ENCODE measurements around the gene CROCC. TPM values are rescaled to one million over a fixed set of nuclear protein-coding genes. Genes with fewer than 3 reads are reported as not detected.

CROCC gene
- total and polyA plus RNA-seq, 12 donors: 4.7 to 42.3 (median 6.3) TPM

DNA sequence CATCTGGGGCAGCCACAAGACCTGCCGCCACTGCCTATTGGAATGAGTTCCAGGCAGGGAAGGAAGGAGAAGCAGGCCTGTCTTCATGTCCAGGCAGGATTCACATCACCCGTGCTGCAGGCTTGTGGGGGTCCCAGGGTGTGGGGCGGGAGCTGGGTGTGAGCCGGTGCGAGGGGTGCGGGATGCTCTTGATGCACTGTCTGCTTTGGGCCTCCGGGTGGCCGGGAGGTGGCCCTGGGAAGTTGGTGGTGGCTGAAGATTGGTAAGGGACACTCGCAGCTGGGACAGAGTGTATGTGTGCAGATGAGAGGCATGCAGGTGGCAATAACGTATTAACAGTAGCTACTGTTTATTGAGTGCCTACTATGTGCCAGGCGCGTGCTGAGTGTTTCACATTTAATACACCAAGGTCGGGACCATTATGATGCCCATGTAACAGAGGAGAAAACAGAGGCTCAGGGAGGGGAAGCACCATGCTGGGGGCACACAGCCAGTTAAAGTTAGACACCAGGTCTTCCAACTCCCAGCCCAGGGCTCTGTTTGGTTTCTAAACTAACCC lies 3.3 kb downstream of the CROCC start:
- Histone ChIP-seq H3K27ac (no peak overlapping the region), H3K36me3 (peaks cover 0 to 2% (median 0%) of the 10 kb centered on the region in 9 donors), H3K27me3 (no peaks in the 10 kb centered on the region), H3K4me1 (peaks cover 0 to 17% (median 9%) of the 10 kb centered on the region in 9 donors), H3K9me3 (no peaks in the 10 kb centered on the region), H3K4me3 (no peak overlapping the region)
- ATAC-seq (no peak), DNase-seq (no peak)
- TF ChIP-seq, protein P1, sequence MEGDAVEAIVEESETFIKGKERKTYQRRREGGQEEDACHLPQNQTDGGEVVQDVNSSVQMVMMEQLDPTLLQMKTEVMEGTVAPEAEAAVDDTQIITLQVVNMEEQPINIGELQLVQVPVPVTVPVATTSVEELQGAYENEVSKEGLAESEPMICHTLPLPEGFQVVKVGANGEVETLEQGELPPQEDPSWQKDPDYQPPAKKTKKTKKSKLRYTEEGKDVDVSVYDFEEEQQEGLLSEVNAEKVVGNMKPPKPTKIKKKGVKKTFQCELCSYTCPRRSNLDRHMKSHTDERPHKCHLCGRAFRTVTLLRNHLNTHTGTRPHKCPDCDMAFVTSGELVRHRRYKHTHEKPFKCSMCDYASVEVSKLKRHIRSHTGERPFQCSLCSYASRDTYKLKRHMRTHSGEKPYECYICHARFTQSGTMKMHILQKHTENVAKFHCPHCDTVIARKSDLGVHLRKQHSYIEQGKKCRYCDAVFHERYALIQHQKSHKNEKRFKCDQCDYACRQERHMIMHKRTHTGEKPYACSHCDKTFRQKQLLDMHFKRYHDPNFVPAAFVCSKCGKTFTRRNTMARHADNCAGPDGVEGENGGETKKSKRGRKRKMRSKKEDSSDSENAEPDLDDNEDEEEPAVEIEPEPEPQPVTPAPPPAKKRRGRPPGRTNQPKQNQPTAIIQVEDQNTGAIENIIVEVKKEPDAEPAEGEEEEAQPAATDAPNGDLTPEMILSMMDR (IDR thresholded peaks at IDR 0.05): no peak
- intact Hi-C loops (cut with DNase I): loop anchor here in 1 of 10 donors (10.0 kb wide), 1 partner anchor 310 kb away; the partner anchor contains the start of gene NBPF1
- 91 to 92% methylated on average over 13 of the region's 13 CpGs for WGBS, 2 donors

DNA sequence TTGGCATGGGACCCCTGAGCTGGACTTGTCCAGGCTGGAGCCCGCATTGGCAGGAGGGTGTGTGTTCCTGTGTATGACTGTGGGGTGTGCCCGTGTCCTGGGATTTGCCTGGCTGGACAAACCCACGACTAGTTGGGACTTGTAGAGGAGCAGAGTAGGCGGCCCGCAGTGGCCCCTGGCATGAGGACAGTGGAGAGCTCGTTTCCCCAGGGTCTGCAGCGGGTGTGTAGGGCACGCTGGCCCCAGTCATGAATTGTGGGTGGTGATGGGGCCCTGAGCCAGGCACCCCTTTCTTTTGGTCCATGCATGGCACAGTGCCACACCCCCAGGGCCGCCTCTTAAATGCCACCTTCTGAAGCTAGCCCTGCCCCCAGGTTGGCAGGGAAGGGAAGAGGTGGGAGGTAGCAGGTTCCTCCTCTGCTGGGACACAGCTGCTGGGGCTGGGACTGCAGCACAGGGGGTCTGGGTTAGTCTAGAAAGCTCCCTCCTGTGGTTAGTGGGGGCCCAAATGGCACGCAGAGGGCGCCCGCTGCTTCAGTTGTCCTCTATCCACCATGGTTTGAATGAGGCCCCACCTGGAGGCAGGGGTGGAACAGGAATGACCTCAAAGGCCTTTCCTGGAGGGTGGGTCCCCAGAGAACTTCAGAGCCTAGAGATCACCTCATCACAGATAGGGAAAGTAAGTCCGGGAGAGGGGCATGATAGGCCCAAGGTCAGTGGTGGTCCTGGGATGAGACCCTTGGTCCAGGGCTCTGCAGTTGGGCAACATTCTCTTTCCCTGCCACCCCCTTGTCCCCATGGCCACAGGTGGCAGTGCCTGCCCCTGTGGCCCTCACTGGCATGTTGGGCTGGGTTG lies 4.1 kb downstream of the CROCC start:
- Histone ChIP-seq H3K4me1 (peaks cover 0 to 17% (median 9%) of the 10 kb centered on the region in 9 donors), H3K9me3 (no peaks in the 10 kb centered on the region), H3K27ac (no peak overlapping the region), H3K4me3 (no peak overlapping the region), H3K36me3 (peaks cover 0 to 11% (median 0%) of the 10 kb centered on the region in 9 donors), H3K27me3 (no peaks in the 10 kb centered on the region)
- DNase-seq: no peak
- TF ChIP-seq, protein P1 (IDR thresholded peaks at IDR 0.05): no peak
- WGBS, 2 donors: 89 to 92% methylated on average over 13 of the region's 13 CpGs
- ATAC-seq: no peak
- intact Hi-C loops (cut with DNase I): loop anchor here in 1 of 10 donors (10.0 kb wide), 1 partner anchor 311 kb away; the partner anchor contains the start of gene NBPF1

DNA sequence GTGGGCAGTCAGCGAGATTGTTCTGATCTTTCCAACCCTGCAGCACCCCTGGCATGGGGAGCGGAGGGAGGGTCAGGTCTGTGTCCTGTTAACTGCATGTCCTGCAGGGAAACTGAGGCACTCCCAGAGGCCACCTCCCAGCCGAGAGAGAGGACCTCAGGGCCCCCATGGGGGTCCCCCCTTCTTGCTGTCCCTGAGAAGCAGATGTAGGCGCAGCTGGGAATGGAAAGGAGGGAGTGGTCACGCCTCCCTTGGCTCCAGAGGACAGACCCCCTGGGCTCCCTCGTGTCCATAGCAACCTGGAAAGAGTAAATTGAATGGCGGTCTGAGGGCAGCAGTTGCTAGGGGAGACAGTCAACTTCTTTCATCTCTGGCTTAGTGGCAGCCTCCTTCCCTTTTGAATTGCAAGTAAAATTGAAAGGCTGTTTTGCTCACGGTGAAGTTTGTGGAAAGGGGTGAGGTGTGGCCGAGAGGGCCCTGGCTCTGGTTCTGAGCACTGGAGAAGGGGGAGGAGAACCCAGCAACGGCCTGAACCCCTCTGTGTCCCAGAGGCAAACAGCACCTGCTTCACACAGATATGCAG lies 4.9 kb downstream of the CROCC start:
- H3K9me3 ChIP-seq: no peaks in the 10 kb centered on the region
- WGBS, 2 donors: 70 to 77% methylated on average over 10 of the region's 10 CpGs
- H3K4me3 ChIP-seq: no peak overlapping the region
- no peak for ATAC-seq
- H3K4me1 ChIP-seq: peaks cover 0 to 11% (median 4%) of the 10 kb centered on the region in 9 donors
- TF ChIP-seq, protein P1 (IDR thresholded peaks at IDR 0.05): no peak
- DNase-seq: no peak
- no peak overlapping the region for H3K27ac ChIP-seq
- peaks cover 0 to 14% (median 4%) of the 10 kb centered on the region in 9 donors for H3K36me3 ChIP-seq
- H3K27me3 ChIP-seq: no peaks in the 10 kb centered on the region
- intact Hi-C loops (cut with DNase I): loop anchor here in 1 of 10 donors (10.0 kb wide), 1 partner anchor 312 kb away; the partner anchor contains the start of gene NBPF1

DNA sequence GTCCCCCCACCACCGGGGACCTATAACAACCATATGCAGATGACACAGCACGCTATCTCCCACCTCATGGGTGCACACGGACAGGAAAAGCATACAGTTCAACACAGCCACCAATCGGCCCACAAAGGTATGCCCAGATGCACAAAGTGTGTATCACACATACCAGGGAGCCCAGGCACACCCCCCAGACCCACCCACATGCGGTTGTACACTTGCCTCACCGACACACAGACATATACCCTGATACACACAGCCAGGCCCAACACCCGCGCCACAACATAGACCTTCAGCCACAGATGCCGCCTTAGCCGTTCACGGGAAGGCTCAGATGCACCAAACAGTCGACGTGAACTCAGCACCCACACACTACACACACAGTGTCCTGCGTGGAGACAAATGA lies 5.5 kb downstream of the CROCC start:
- peaks cover 0 to 16% (median 4%) of the 10 kb centered on the region in 9 donors for H3K36me3 ChIP-seq
- peaks cover 0 to 4% (median 0%) of the 10 kb centered on the region in 9 donors for H3K4me1 ChIP-seq
- TF ChIP-seq, protein P1 (IDR thresholded peaks at IDR 0.05): no peak
- no peaks in the 10 kb centered on the region for H3K9me3 ChIP-seq
- ATAC-seq: no peak
- DNase-seq: no peak
- no peak overlapping the region for H3K27ac ChIP-seq
- 93 to 95% methylated on average over 14 of the region's 14 CpGs for WGBS, 2 donors
- intact Hi-C loops (cut with DNase I): loop anchor here in 1 of 10 donors (10.0 kb wide), 1 partner anchor 312 kb away; the partner anchor contains the start of gene NBPF1
- no peak overlapping the region for H3K4me3 ChIP-seq
- H3K27me3 ChIP-seq: no peaks in the 10 kb centered on the region

All from heart right ventricle (tissue), 16 donors.